Astrocyte of the hippocampus (primary cell): ENCODE results near the gene TMC1.

Experiments
- DNase-seq: peaks from one replicate; pipeline ENCODE4 v3.0.0; 2011; ENCODE audit warnings: low read depth, low spot score

The TMC1 gene

DNA sequence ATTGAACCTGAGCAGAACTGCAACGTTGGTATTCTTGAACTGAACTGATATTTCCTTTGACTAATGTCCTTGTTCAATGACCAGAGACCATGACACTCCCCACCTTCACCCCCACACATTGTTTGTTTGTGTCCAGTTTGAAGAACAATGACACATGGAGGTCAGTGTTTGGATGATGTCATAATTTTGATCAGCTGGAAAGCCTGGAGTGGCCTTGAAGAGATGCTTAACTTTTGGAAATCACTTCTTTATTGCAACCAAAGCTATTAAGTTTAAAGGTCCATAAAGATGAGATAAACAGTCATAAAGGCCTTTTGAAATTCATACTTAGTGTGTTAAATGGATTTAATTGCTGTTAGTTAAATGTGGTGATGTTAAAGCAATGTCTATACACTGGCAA is 92.7 kb downstream of the TMC1 start:
- no peak for DNase-seq

DNA sequence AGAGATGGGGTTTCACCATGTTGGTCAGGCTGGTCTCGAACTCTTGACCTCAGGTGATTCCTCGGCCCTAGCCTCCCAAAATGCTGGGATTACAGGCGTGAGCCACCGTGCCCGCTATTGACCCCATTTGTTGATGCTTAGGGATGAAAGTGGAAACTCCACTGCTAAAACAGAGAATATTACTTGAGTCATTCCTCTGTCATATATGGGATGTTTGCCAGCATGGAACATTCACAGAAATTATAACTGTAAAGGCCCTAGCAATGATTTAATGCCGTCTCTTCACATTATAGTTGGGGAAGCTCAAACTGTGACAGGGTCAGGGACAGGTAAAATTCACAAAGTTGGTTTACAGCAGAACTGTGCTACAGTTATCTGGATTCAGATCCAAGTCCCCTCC is 94.5 kb downstream of the TMC1 start:
- DNase-seq, result no peak

DNA sequence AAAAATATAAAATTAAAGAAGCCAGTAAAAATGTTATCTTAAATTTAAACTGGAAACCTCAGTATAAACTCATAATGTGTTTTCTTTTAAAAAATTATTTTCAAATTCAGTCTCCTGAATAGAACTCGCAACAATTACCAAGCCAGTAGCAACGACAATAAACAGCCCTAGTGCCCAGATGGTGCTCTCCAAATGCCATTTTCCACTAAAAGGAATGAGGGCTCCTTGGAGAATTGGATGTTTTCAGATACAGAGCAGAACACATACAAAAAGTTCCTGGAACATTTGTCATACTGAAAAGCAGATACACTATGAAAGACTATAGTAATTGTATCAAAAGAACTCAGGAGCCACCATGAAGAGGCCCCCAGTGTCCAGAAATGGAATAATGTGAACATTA is 97.4 kb downstream of the TMC1 start:
- no peak for DNase-seq

DNA sequence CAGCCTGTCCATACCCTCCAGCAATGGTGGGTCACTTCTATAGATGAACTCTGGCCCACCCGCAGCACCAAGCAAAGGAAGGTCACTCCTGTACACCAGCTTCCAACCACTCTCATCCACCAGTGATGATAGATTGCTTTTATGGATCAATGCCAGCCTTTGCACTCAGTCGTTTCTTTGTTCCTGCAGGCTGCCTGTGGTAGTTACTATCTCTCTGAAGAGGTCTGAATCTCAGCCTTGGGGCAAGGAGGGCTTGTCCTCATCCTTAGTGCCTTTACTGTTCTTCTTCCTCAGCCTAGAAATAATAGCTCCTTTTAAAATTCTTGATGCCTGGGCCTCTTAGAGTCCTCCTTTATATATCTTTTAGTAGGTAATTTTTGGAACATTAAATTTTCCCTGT is 100.8 kb downstream of the TMC1 start:
- DNase-seq, result no peak

DNA sequence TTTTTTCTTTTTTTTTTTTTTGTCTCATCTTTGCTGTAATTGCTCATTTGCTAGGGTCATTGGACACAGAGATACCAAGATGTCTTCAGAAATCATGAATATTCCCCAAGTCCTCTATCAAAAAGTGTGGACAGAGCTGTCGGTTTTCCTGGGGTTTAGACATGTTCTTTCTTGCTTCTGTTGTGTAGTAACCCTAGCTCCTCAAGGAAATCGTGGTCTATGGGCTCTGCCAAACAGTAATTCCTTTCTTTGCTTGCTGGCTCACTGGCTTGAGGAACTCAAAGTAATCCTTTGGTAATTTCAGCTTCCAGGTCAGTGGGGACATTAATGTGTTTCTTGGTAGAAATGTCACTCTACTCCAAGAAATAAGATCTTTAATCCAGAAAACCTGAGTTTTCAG is 101.7 kb downstream of the TMC1 start:
- DNase-seq, result peak; percentile 50

- DNase-seq, result no peak
Observed at GRCh38 chr9:72627147-72627546, 105.7 kb downstream of the TMC1 start.

- no peak for DNase-seq
Observed at GRCh38 chr9:72627956-72628540, 106.6 kb downstream of the TMC1 start.

- no peak for DNase-seq
Observed at GRCh38 chr9:72633966-72634365, 112.6 kb downstream of the TMC1 start.

DNA sequence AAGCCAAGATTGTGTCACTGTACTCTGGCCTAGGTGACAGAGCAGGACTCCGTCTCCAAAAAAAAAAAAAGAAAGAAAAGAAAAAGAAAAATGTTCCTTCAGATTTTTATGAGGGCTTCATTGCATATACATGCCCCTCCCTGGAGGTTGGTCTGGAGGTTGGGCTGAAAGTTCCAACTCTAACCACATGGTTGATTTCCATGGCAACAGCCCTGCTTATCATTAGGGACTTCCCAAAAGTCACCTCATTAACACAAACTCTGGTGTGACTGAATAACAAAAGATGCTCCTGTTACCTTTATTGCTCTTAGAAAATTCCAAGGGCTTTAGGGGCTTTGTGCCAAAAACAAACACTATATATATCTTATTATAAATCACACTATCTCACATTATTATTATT is 113.8 kb downstream of the TMC1 start:
- peak; percentile 49 for DNase-seq

DNA sequence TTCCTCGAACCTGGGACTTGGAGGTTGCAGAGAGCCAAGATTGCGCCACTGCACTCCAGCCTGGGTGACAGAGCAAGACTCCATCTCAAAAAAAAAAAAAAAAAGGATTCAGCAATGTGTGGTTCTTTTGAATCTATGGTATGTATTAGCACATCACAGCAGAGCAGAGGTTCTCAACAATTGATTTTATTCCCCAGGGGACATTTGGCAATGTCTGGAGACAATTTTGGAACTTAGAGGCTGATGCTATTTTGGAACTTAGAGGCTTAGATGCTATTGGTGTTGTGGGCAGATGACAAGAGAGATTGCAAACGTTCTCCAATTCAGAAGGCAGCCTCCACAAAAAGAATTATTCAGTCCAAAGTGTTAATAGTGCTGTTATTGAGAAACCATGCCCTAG is 115.2 kb downstream of the TMC1 start:
- no peak for DNase-seq

DNA sequence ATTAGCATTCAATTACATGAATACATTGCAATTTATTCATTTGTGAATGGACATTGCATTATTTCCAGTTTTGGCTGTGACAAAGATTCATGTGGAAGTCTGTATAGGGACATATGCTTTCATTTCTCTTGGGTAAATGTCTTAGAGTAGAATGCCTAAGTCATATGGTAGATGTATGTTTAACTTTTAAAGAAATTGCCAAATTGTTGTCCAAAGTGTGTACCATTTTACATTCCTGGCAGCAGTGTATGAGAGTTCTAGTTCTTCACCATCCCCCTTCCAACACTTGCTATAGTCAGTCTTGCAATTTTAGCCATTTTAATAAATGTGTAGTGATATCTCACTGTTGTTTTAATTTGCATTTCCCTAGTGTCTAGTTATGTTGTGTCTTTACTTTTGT is 122.2 kb downstream of the TMC1 start:
- no peak for DNase-seq

- DNase-seq, result no peak
Observed at GRCh38 chr9:72646061-72646460, 124.7 kb downstream of the TMC1 start.

- no peak for DNase-seq
Observed at GRCh38 chr9:72648324-72649126, 127.1 kb downstream of the TMC1 start.

- no peak for DNase-seq
Observed at GRCh38 chr9:72649127-72649442, 127.7 kb downstream of the TMC1 start.

- no peak for DNase-seq
Observed at GRCh38 chr9:72650206-72650605, 128.8 kb downstream of the TMC1 start.

- DNase-seq, result no peak
Observed at GRCh38 chr9:72656021-72656420, 134.6 kb downstream of the TMC1 start.

GRCh38 chr9:72657023-72657422 is 135.6 kb downstream of the TMC1 start:
- DNase-seq, result no peak

GRCh38 chr9:72658703-72659102 is 137.3 kb downstream of the TMC1 start:
- DNase-seq, result no peak

DNA sequence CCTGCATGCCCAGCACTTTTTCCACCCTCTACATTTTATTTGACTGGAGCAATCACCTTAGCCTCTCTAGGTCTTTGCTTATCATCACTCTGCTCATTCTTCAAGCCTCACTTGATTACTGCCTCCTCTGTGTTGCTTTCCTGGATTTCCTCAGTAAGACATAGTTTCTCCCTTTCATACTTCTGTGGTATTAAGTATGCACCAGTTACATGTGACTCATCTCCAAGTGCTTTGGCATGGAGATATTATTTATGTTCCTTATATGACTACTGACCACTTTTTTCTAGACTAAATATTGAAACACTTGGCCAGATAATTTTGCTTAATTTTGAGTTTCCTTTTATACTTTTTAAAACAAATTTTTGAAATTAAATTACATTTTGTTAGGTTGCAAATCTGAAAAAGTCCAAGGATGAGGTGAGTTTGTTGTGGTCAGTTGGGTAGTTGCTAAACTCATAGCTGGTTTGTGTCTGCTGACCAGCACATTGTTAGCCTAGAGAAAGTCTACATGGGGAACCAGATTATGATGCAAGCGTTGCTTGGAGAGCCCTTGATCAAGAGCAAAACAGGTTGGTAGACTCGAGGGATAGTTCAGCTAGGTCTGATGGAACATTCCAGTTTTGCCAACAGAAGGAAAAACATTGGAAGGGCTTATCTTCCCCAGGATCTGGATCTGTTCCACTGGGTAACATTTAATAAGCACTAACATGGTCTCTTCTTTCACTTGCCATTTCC is 140.2 kb downstream of the TMC1 start:
- DNase-seq, result peak; percentile 40

GRCh38 chr9:72665421-72665820 is 144.0 kb downstream of the TMC1 start:
- DNase-seq, result peak; percentile 80

- DNase-seq, result no peak
Observed at GRCh38 chr9:72667181-72667580, 145.8 kb downstream of the TMC1 start.

GRCh38 chr9:72674961-72675360 is 153.6 kb downstream of the TMC1 start:
- DNase-seq, result no peak

- peak; percentile 90 for DNase-seq
Observed at GRCh38 chr9:72675586-72675985, 154.2 kb downstream of the TMC1 start.
